ENCODE results near the gene GP9. TPM values are rescaled to one million over a fixed set of nuclear protein-coding genes. Genes with fewer than 3 reads are reported as not detected.
A peak's percentile ranks its signal among the peaks of the same experiment; 100 is the strongest.

The GP9 gene
- total RNA-seq, 2 experiments from 2014 or later = not detected

DNA sequence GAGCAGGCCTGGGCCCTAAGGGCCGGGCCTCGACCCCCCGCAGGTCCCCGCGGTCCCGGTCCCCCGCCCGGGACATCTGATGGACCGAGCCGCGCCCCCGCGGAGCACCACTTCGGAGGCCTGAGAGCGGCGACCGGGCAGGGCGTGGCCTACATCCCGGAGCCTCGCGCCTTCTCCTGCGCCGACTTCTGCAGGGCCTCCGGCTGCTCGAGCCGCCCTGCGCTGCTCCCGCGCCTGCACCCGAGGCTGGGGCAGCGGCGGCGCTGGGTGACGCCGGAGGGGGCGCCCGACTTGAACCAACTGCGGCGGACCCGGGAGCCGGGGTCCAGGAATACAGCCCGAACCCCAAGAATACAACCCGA, 14.9 kb upstream of the GP9 start:
- ChIA-PET POLR2A (interaction anchor here (1.5 kb wide), 1 partner anchor 9 kb away, joined by 3 read pairs; no protein-coding TSS in a partner anchor), CTCF (interaction anchor here (1.1 to 1.9 kb wide), 3 partner anchors 9 to 14 kb away, joined by 3 to 11 read pairs (median 6); no protein-coding TSS in a partner anchor)
- Mint-ChIP-seq H3K4me1 (ENCODE audit: low read depth) (peaks cover 2% of the 10 kb centered on the region), H3K4me3 (peak overlapping the region; percentile 34), H3K27me3 (peaks cover 6% of the 10 kb centered on the region), H3K36me3 (ENCODE audit: low read depth) (no peaks in the 10 kb centered on the region), H3K27ac (no peak overlapping the region), H3K9me3 (peaks cover 5% of the 10 kb centered on the region)
- TF ChIP-seq, protein P1, sequence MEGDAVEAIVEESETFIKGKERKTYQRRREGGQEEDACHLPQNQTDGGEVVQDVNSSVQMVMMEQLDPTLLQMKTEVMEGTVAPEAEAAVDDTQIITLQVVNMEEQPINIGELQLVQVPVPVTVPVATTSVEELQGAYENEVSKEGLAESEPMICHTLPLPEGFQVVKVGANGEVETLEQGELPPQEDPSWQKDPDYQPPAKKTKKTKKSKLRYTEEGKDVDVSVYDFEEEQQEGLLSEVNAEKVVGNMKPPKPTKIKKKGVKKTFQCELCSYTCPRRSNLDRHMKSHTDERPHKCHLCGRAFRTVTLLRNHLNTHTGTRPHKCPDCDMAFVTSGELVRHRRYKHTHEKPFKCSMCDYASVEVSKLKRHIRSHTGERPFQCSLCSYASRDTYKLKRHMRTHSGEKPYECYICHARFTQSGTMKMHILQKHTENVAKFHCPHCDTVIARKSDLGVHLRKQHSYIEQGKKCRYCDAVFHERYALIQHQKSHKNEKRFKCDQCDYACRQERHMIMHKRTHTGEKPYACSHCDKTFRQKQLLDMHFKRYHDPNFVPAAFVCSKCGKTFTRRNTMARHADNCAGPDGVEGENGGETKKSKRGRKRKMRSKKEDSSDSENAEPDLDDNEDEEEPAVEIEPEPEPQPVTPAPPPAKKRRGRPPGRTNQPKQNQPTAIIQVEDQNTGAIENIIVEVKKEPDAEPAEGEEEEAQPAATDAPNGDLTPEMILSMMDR (IDR thresholded peaks at IDR 0.05) = no peak
- intact Hi-C loops (cut with micrococcal nuclease) = no loop called here
- DNase-seq (peak; percentile 56), ATAC-seq (peak; percentile 90)

DNA sequence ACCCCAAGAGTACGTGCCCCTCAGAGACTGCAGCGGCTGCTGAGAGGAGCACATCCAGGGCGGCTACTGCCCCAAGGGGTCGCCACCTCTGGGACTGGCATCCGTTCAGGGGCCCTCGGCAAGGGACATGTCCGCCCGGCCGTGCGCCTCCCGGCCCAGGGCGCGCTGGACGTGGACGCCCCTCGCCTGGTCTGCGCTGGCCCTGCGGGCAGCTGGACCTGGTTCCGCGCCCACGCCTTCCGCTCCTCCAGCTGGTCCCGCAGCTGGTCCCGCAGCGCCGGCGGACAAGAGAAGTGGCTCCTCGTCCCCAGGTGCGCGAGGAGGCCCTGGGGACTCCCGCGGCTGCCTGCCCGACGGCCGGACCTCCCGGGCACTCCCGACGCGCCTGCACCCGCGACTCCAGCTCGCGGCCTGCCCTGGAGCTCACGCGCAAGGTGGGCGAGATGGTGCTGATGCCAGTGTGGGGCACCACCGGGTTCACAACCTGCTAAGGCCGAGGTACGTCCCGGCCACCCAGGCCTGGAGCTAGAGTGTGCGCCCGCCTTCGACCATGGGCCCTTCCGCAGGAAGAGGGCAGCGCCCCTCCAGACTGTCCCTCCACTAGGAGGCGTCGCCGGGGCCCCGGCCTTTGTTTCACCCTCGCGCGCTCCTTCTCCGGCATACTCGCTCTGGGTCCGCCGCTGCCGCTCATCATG, 14.4 kb upstream of the GP9 start:
- TF ChIP-seq, protein P1 (IDR thresholded peaks at IDR 0.05) = peak; percentile 29
- no peak overlapping the region for H3K4me3 Mint-ChIP-seq
- H3K36me3 Mint-ChIP-seq (ENCODE audit: low read depth) = no peaks in the 10 kb centered on the region
- peaks cover 2% of the 10 kb centered on the region for H3K4me1 Mint-ChIP-seq (ENCODE audit: low read depth)
- ATAC-seq (peak; percentile 68), DNase-seq (no peak)
- intact Hi-C loops (cut with micrococcal nuclease) = no loop called here
- peaks cover 5% of the 10 kb centered on the region for H3K9me3 Mint-ChIP-seq
- ChIA-PET CTCF (interaction anchor here (0.8 to 1.9 kb wide), 5 partner anchors 9 to 199 kb away, joined by 3 to 11 read pairs (median 6); no protein-coding TSS in a partner anchor), POLR2A (interaction anchor here (0.5 to 1.5 kb wide), 2 partner anchors 10 to 30 kb away, joined by 3 read pairs; no protein-coding TSS in a partner anchor)
- peaks cover 6% of the 10 kb centered on the region for H3K27me3 Mint-ChIP-seq
- no peak overlapping the region for H3K27ac Mint-ChIP-seq

DNA sequence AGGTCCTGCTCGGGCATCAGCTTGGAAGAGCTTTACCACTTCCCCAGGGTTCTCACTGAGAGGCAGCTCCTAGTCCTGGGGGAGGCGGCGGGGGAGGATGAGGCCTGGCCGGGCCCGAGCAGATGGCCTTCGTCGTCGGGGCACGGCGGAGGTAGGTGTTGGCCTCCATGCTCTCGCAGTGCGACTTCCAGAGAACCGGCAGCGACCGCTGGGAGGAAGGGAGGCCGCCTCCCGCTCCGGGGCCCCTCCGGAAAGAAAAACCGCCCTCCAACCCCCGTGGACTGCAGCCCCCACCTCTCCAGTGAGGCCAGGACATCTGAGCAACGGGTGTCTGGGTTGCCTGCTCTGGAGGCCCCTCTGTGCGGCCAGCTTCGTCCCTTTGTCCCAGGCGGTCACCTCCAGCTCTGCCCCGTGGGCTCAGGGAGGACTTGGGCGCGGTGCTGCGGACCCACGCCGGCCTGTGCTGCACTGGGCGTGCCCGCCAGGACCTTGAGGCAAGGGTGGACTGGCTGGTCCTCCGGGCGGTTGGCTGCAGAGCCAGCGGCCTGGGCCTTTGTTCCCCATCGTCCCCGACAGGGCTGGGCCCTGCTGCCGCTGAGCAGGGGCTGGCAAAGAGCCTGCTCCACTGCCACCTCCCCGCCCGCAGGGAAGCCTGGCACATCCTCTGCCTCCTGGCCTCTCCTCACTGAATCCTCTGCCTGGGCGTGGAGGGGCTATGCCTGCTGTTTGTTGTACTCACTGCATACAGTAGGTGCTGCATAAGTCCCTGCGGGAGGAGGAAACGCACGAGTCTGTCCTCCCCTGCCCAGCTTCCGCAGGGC, 13.6 kb upstream of the GP9 start:
- intact Hi-C loops (cut with micrococcal nuclease) = no loop called here
- ChIA-PET CTCF (interaction anchor here (0.8 to 1.9 kb wide), 7 partner anchors 9 to 199 kb away, joined by 3 to 11 read pairs (median 3); no protein-coding TSS in a partner anchor), POLR2A (interaction anchor here (0.5 to 1.5 kb wide), 2 partner anchors 10 to 31 kb away, joined by 3 read pairs; no protein-coding TSS in a partner anchor)
- ATAC-seq (no peak), DNase-seq (no peak)
- TF ChIP-seq, protein P1 (IDR thresholded peaks at IDR 0.05) = no peak
- Mint-ChIP-seq H3K36me3 (ENCODE audit: low read depth) (no peaks in the 10 kb centered on the region), H3K4me3 (no peak overlapping the region), H3K4me1 (ENCODE audit: low read depth) (peaks cover 2% of the 10 kb centered on the region), H3K9me3 (peaks cover 5% of the 10 kb centered on the region), H3K27ac (no peak overlapping the region), H3K27me3 (peaks cover 6% of the 10 kb centered on the region)

DNA sequence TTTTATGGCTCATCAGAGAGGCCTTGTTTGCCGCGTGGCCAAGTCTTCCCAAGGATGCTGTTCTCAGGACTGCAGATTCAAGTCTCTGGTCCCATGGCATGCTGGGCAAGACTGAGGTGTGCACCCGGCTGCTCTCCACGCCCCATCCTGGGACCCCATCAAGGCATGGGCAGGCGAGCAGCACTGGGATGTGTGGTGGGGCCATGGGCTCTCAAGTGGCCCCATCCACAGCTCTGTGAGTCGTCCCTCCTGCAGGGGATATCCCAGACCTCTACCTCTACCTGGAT, 13.1 kb upstream of the GP9 start:
- Mint-ChIP-seq H3K4me3 (no peak overlapping the region), H3K36me3 (ENCODE audit: low read depth) (no peaks in the 10 kb centered on the region), H3K9me3 (peaks cover 5% of the 10 kb centered on the region), H3K27me3 (peaks cover 3% of the 10 kb centered on the region), H3K4me1 (ENCODE audit: low read depth) (peaks cover 2% of the 10 kb centered on the region), H3K27ac (no peak overlapping the region)
- no peak for ATAC-seq
- DNase-seq = no peak
- ChIA-PET POLR2A (no interaction called here), CTCF (interaction anchor here (1.1 to 1.9 kb wide), 4 partner anchors 10 to 25 kb away, joined by 3 to 11 read pairs (median 4); no protein-coding TSS in a partner anchor)
- TF ChIP-seq, protein P1 (IDR thresholded peaks at IDR 0.05) = no peak
- intact Hi-C loops (cut with micrococcal nuclease) = no loop called here
